Omental fat pad (tissue), 4 donors: ENCODE results near the gene KTI12. TPM values are rescaled to one million over a fixed set of nuclear protein-coding genes. Genes with fewer than 3 reads are reported as not detected.

Experiments
- ATAC-seq: fragments of 150-250 bp; one replicate; pipeline ENCODE4 v1.9.1; 2016; ENCODE audit warnings: mild to moderate bottlenecking, moderate library complexity; ENCODE audit not compliant: low FRiP score
- DNase-seq: peaks from one replicate; pipeline ENCODE4 v3.0.0-alpha.2; 2019; ENCODE audit warnings: low spot score
- total RNA-seq, 4 donors: library from RNA; depleted of rRNA; stranded (reverse); fragments of >200 nt; gene quantifications; one replicate each; pipeline ENCODE4 v1.1.0, GENCODE V29; 2016
- TF ChIP-seq, protein P1 (sequence below), 3 donors: fragments of 450-650 bp; IDR thresholded peaks; one replicate each; pipeline ENCODE4 v1.5.1; 2016 to 2017; ENCODE audit warnings: antibody characterized with exemption in 3 of 3, mild to moderate bottlenecking in 3 of 3, moderate library complexity in 2 of 3

The KTI12 gene
- total RNA-seq, 4 donors from 2014 or later: 7.6 to 23.4 (median 10.2) TPM

- no peak for DNase-seq
- peak; percentile 83 for ATAC-seq
- TF ChIP-seq, protein P1, sequence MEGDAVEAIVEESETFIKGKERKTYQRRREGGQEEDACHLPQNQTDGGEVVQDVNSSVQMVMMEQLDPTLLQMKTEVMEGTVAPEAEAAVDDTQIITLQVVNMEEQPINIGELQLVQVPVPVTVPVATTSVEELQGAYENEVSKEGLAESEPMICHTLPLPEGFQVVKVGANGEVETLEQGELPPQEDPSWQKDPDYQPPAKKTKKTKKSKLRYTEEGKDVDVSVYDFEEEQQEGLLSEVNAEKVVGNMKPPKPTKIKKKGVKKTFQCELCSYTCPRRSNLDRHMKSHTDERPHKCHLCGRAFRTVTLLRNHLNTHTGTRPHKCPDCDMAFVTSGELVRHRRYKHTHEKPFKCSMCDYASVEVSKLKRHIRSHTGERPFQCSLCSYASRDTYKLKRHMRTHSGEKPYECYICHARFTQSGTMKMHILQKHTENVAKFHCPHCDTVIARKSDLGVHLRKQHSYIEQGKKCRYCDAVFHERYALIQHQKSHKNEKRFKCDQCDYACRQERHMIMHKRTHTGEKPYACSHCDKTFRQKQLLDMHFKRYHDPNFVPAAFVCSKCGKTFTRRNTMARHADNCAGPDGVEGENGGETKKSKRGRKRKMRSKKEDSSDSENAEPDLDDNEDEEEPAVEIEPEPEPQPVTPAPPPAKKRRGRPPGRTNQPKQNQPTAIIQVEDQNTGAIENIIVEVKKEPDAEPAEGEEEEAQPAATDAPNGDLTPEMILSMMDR (IDR thresholded peaks at IDR 0.05): peak in 2 of 3 donors; percentile 37 to 78
Observed at GRCh38 chr1:52002038-52002917, 31.3 kb downstream of the KTI12 start.

GRCh38 chr1:51998701-51999100, 34.9 kb downstream of the KTI12 start:
- DNase-seq: no peak
- no peak for ATAC-seq
- TF ChIP-seq, protein P1 (IDR thresholded peaks at IDR 0.05): no peak

DNA sequence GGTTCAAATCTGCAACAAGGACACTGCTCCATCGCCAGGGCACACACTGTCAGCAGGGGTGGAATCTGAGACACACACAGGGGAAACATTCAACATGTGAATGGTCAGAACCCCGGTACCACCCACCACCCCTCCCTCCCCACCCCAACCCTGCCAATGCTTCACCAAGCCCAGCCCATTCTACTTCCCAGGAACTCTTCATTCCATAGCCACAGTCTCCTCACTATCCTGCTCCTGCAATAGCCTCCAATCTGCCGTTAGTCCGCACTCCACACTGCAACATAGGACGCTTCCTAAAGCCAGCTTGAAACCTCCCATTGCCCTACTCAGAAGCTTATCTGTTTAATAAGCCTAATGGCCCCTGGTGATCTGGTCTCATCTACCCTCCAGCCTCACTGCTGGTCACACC, 35.6 kb downstream of the KTI12 start:
- TF ChIP-seq, protein P1 (IDR thresholded peaks at IDR 0.05): no peak
- no peak for ATAC-seq
- DNase-seq: no peak

- peak; percentile 50 for DNase-seq
- TF ChIP-seq, protein P1 (IDR thresholded peaks at IDR 0.05): no peak
- peak; percentile 85 for ATAC-seq
Observed at GRCh38 chr1:51990478-51990965, 43.1 kb downstream of the KTI12 start, which contains the start of gene RAB3B. TSS of gene RAB3B (minus strand) at chr1:51990700. CDS start at chr1:51977117, 13,583 bp downstream.

DNA sequence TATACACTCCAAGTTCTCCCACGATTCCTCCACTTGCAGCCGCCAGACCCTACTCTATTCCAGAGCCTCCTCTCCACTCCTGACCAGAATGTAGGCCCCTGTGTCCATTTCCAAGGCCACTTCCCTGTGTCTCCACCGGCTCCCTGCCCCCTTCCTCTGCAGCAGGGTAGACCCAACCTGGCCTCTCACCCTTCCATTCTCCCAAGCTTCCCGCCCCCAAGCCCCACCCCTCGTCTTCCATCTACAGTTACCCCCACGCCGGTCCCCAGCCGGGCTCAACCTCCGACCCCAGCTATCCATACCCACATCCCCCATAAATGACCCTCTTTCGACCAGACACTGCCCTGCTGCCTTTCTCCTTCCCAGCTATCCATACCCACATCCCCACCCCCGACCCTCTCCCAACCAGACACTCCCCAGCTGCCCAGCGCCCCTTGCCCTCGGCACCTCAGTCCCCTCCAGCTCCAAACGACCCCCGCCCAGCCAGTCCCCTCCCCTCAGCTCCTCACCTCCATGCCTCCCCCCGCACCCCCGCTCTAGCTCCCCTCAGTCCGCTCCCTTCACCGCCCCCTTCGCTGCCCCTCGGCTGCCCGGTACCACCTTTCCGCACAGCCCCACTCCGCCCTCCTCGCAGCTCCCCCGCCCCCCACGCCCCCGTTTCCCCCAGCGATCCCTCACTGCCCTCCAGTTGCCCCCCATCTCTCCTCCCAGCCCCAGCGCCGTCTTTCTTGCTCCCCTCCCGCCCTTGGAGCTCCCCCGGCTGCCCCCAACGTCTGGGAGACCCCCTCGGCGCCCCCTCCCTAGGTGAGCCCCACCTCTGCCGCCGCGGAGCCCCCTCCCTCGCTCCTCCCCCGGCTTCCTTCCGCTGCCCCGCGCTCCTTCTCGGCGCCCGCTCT, 43.8 kb downstream of the KTI12 start:
- TF ChIP-seq, protein P1 (IDR thresholded peaks at IDR 0.05): no peak
- DNase-seq: no peak

GRCh38 chr1:51988254-51988653, 45.4 kb downstream of the KTI12 start:
- DNase-seq (no peak), ATAC-seq (no peak)
- TF ChIP-seq, protein P1 (IDR thresholded peaks at IDR 0.05): no peak

More for the DNA sequence above, 43.8 kb downstream of the KTI12 start:
- ATAC-seq: peak; percentile 30
